H1 (cell line): ENCODE results near the gene CHMP4B. TPM values are rescaled to one million over a fixed set of nuclear protein-coding genes. Genes with fewer than 3 reads are reported as not detected.

Experiments
- CHD7 ChIP-seq: fragments of 300-600 bp; sonication (generic); IDR thresholded peaks from 2 replicates; pipeline ENCODE4 v1.7.1; 2012; ENCODE audit warnings: low read length, moderate library complexity, mild to moderate bottlenecking, inconsistent platforms; ENCODE audit not compliant: insufficient replicate concordance
- CREB1 ChIP-seq: IDR thresholded peaks from 2 replicates; pipeline ENCODE4 v1.6.1; 2012; ENCODE audit warnings: inconsistent platforms
- EZH2 ChIP-seq: fragments of 200-600 bp; sonication (generic); IDR thresholded peaks from 2 replicates; pipeline ENCODE4 v1.7.1; 2012; ENCODE audit warnings: low read depth, mild to moderate bottlenecking, moderate library complexity, low read length, inconsistent platforms; ENCODE audit not compliant: severe bottlenecking
- KDM4A ChIP-seq: IDR thresholded peaks from one replicate; pipeline ENCODE4 v1.7.1; 2012; ENCODE audit warnings: low read depth, mild to moderate bottlenecking, moderate library complexity, low read length, inconsistent platforms; ENCODE audit not compliant: severe bottlenecking
- NANOG ChIP-seq: IDR thresholded peaks from 2 replicates; pipeline ENCODE4 v1.6.1; 2011; ENCODE audit warnings: low read length, low read depth, mild to moderate bottlenecking, inconsistent platforms; ENCODE audit not compliant: insufficient read depth, poor library complexity, severe bottlenecking
- polyA plus RNA-seq, 7 experiments: library from polyadenylated mRNA; depleted of rRNA in 3 of 7; stranded (reverse) in 5 of 7; unstranded in 2 of 7; fragments of >200 nt in 5 of 7; fragments of 200-250 nt in 2 of 7; gene quantifications; 1 replicate in 5 of 7; 2 replicates in 1 of 7; 4 replicates in 1 of 7; pipeline versions ENCODE4 v1.2.1 to v1.2.3, GENCODE V29; 2011 to 2013; ENCODE audit warnings: missing spikeins in 2 of 7, mixed read lengths in 2 of 7
- total RNA-seq: library from RNA; stranded (reverse); fragmentation: NEBNext Ultra II Directional; extraction: Animal tissue kit (Norgen Biotek cat#: 25700); gene quantifications from 2 replicates; pipeline ENCODE4 v1.2.1, GENCODE V29; 2021

Gene CHMP4B
- total and polyA plus RNA-seq, 2 of the 8 experiments (the other 6 are each of a cell fraction or from before 2014, with no cell fraction given): 38.6 to 66.3 TPM

- TF ChIP-seq KDM4A (no peak), NANOG (no peak), CREB1 (no peak), EZH2 (no peak), CHD7 (no peak)
Observed at GRCh38 chr20:33819456-33819855, 8.3 kb downstream of the CHMP4B start (continued).
